NCI-H510A treated with DMSO at 0.1 percent for 48 hours (cell line): ENCODE results near the gene USP8.

Experiments used
- DNase-seq: peaks from one replicate; lab custom pipeline; 2025; lab: John Stamatoyannopoulos, UW

The USP8 gene

GRCh38 chr15:50543556-50543955, 119.4 kb downstream of the USP8 start:
- DNase-seq, result no peak

- DNase-seq, result no peak
These were observed 120.2 kb downstream of the USP8 start for GRCh38 chr15:50544368-50544767.

DNA sequence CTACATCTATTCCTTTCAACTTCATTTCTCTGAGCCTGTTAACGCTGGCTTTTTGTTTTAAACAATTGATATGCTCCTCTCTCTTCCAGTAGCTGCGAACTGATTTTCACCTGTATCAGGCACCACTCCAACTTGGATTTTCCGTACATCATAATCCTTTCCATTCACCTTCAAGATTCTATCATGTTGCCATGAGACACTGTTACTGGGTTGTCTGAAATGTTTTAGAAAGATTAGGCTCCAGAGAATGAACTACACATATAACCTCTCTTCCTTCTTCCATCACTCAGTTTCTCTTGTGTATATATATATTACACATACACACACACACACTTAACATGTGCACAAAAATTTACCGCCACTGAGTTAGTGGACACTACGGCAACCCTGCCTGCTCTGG, 122.4 kb downstream of the USP8 start, which contains the start of gene USP50:
TSS of gene USP50 (minus strand) at position 101 of the 400 bp plus-strand sequence. CDS start 141 bp downstream, outside the sequence.
- DNase-seq, result no peak

- DNase-seq, result no peak
These were observed 125.1 kb downstream of the USP8 start for GRCh38 chr15:50549326-50549725.

- DNase-seq, result no peak
These were observed 128.0 kb downstream of the USP8 start for GRCh38 chr15:50552238-50552637.

DNA sequence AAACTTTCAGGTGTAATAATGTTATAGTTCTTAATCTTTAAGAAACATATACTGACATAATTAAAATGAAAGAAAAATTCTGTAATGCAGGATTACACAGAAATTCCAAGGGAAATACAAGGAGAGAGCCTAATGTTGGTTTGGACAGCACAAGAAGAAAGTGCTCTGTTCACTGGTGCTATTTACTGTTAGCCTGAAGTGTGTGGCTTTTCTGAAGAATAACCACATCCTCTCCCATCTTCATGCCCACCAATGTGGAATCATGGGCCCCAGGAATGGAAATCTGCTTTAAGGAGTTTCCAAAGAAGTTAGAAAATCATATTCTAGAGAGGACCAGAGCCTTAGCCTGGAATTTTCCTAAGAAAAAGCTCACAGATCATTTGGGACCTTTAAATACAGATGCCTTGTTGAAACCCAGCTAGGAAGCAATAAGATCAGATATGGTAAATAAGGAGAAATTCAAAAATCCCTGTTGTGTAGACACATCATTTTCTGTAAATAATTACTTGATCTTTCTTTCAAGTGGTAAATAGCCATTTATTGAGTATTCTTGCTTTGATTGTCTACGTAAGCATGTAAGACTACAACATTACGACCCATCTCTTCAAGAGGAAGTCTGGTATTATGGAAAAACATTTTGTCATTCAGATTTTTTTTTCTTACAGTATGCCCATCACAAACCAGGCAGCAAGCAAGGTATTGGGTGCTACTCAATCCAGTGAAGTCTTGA, 132.6 kb downstream of the USP8 start:
- DNase-seq, result no peak

DNA sequence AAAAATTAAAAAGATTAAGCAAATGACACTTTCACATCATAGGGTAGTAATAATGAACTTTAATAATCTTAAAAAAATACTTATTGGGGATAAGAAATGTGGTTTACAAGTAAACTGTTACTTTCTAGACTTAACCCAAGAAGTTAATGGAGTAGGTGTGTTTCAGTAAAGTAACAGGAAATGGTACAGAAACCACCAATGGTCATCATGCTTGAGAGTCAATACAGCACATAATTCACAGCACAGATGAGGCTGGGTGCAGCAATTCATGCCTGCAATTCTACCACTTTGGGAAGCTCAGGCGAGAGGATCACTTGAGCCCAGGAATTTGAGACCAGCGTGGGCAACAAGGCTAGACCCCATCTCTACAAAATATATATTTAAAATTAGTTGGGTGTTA, 133.8 kb downstream of the USP8 start:
- DNase-seq, result no peak

DNA sequence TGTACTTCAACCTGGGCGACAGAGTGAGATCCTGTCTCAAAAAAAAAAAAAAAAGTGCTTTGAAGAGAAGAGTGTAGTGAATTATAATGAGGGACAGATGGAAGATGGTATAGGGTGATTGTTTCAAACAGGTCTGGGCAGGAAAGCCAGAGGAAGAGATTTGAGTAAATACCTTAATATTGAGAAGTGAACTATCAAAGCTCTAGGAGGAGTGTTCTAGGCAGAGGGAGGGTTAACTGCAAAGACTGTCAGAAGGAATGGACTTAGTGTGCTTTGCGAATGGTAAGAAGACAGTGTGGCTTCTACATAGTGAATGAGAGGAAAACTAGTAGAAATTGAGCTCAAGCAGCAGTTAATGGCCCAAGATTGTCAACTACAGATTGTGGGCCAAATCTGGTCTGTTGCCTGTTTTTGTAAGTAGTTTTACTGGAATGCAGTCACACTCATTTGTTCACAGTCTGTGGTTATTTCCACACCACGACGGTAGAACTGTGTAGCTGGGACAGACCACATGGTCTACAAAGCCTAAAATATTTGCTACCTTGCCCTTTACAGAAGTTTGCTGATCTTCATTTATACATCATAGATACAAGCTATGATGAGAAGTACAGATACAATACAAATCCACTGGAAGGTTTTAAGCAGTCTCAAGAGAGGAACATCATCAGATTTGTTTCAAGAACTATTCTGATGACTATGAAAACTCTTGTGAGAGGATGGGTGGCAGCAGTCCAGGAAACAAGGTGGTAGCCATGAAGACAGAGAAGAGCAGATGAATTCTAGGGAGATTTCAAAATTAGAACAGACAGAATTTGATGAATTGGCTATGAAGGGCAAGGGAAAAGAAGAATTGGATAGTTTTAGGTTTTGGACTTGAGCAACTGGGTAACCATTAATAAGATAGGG, 138.8 kb downstream of the USP8 start:
- DNase-seq, result no peak

- DNase-seq, result no peak
These were observed 139.6 kb downstream of the USP8 start for GRCh38 chr15:50563756-50564155.
